ENCODE measurements around the gene COA1. TPM values are rescaled to one million over a fixed set of nuclear protein-coding genes. Genes with fewer than 3 reads are reported as not detected.

The COA1 gene
- total RNA-seq, 2 experiments from 2014 or later: 63.9 to 96.0 TPM

GRCh38 chr7:43771573-43771972 is 42.2 kb upstream of the COA1 start:
- intact Hi-C loops (cut with micrococcal nuclease; ENCODE audit: unreplicated experiment): no loop called here
- ChIA-PET POLR2A (no interaction called here), CTCF (ENCODE audit: unreplicated experiment) (no interaction called here)
- H4K20me1 ChIP-seq (ENCODE audit: insufficient read depth, low read length): no peaks in the 10 kb centered on the region
- BruUV-seq (replicated peaks): no TSS peak
- no peak overlapping the region for H3K4me3 ChIP-seq (ENCODE audit: low read depth, low read length, poor library complexity, severe bottlenecking)
- no peaks in the 10 kb centered on the region for H3K36me3 ChIP-seq (ENCODE audit: insufficient read depth, low read length)
- no peak overlapping the region for H3K4me2 ChIP-seq (ENCODE audit: low read length)
- DNase-seq (ENCODE audit: low spot score): no peak
- H2AFZ ChIP-seq (ENCODE audit: low read length): no peak overlapping the region
- no peaks in the 10 kb centered on the region for H3K9me3 ChIP-seq (ENCODE audit: low read length)
- no peaks in the 10 kb centered on the region for H3K4me1 ChIP-seq (ENCODE audit: insufficient read depth, low read length, poor library complexity, severe bottlenecking)
- no peaks in the 10 kb centered on the region for H3K79me2 ChIP-seq (ENCODE audit: insufficient read depth, low read depth, low read length)
- TF ChIP-seq EZH2phosphoT487 (IDR thresholded peaks at IDR 0.05; ENCODE audit: borderline replicate concordance, low read depth, low read length): no peak
- no peak for TF ChIP-seq CTCF (conservative IDR thresholded peaks at IDR 0.05; ENCODE audit: low read length)
- no peaks in the 10 kb centered on the region for H3K9me2 ChIP-seq (ENCODE audit: insufficient read depth, low read length)
- H3K27ac ChIP-seq (ENCODE audit: low read depth, low read length, poor library complexity, severe bottlenecking): no peak overlapping the region

GRCh38 chr7:43771128-43771527 is 41.8 kb upstream of the COA1 start:
- Histone ChIP-seq H3K27ac (ENCODE audit: low read depth, low read length, poor library complexity, severe bottlenecking) (no peak overlapping the region), H2AFZ (ENCODE audit: low read length) (no peak overlapping the region), H3K4me1 (ENCODE audit: insufficient read depth, low read length, poor library complexity, severe bottlenecking) (no peaks in the 10 kb centered on the region), H3K36me3 (ENCODE audit: insufficient read depth, low read length) (no peaks in the 10 kb centered on the region), H3K9me3 (ENCODE audit: low read length) (no peaks in the 10 kb centered on the region), H4K20me1 (ENCODE audit: insufficient read depth, low read length) (no peaks in the 10 kb centered on the region), H3K79me2 (ENCODE audit: insufficient read depth, low read depth, low read length) (no peaks in the 10 kb centered on the region), H3K4me2 (ENCODE audit: low read length) (no peak overlapping the region), H3K4me3 (ENCODE audit: low read depth, low read length, poor library complexity, severe bottlenecking) (no peak overlapping the region), H3K9me2 (ENCODE audit: insufficient read depth, low read length) (no peaks in the 10 kb centered on the region)
- intact Hi-C loops (cut with micrococcal nuclease; ENCODE audit: unreplicated experiment): no loop called here
- POLR2A ChIA-PET: no interaction called here
- BruUV-seq (replicated peaks): no TSS peak
- no peak for DNase-seq (ENCODE audit: low spot score)
- TF ChIP-seq CTCF (conservative IDR thresholded peaks at IDR 0.05; ENCODE audit: low read length) (no peak), EZH2phosphoT487 (IDR thresholded peaks at IDR 0.05; ENCODE audit: borderline replicate concordance, low read depth, low read length) (no peak)
- CTCF ChIA-PET (ENCODE audit: unreplicated experiment): no interaction called here

- BruUV-seq (replicated peaks): no TSS peak
- Histone ChIP-seq H3K4me2 (ENCODE audit: low read length) (no peak overlapping the region), H3K9me2 (ENCODE audit: insufficient read depth, low read length) (no peaks in the 10 kb centered on the region), H2AFZ (ENCODE audit: low read length) (no peak overlapping the region), H4K20me1 (ENCODE audit: insufficient read depth, low read length) (no peaks in the 10 kb centered on the region), H3K4me1 (ENCODE audit: insufficient read depth, low read length, poor library complexity, severe bottlenecking) (no peaks in the 10 kb centered on the region), H3K4me3 (ENCODE audit: low read depth, low read length, poor library complexity, severe bottlenecking) (no peak overlapping the region), H3K9me3 (ENCODE audit: low read length) (no peaks in the 10 kb centered on the region), H3K36me3 (ENCODE audit: insufficient read depth, low read length) (no peaks in the 10 kb centered on the region), H3K27ac (ENCODE audit: low read depth, low read length, poor library complexity, severe bottlenecking) (no peak overlapping the region), H3K79me2 (ENCODE audit: insufficient read depth, low read depth, low read length) (no peaks in the 10 kb centered on the region)
- ChIA-PET CTCF (ENCODE audit: unreplicated experiment) (no interaction called here), POLR2A (no interaction called here)
- intact Hi-C loops (cut with micrococcal nuclease; ENCODE audit: unreplicated experiment): no loop called here
- no peak for DNase-seq (ENCODE audit: low spot score)
- TF ChIP-seq EZH2phosphoT487 (IDR thresholded peaks at IDR 0.05; ENCODE audit: borderline replicate concordance, low read depth, low read length) (no peak), CTCF (conservative IDR thresholded peaks at IDR 0.05; ENCODE audit: low read length) (no peak)
Observed at GRCh38 chr7:43769791-43770465, 40.6 kb upstream of the COA1 start.
